Astrocyte of the spinal cord (primary cell): Measurements from ENCODE around the gene SRA1.

ENCODE experiments used
- DNase-seq: peaks from one replicate; pipeline ENCODE4 v3.0.0; 2011; ENCODE audit warnings: low read depth, low spot score
- H3K4me3 ChIP-seq: 2 replicates; pipeline ENCODE4 v1.5.1; 2011; ENCODE audit warnings: low read depth, mild to moderate bottlenecking, low read length, moderate library complexity
- in situ Hi-C: cut with HindIII; loops from 2 replicates; pipeline ENCODE4 v1.10.0; 2017; ENCODE audit warnings: low sequenced_read_pairs
- TF ChIP-seq, protein P1 (sequence below): IDR thresholded peaks from 2 replicates; pipeline ENCODE4 v1.5.1; 2012; ENCODE audit warnings: low read depth, mild to moderate bottlenecking, low read length, inconsistent platforms

SRA1 gene

GRCh38 chr5:140561753-140562523 is 4.7 kb upstream of the SRA1 start:
- H3K4me3 ChIP-seq, result no peak overlapping the region
- in situ Hi-C loops, result no loop called here
- DNase-seq, result no peak
- TF ChIP-seq, protein P1, sequence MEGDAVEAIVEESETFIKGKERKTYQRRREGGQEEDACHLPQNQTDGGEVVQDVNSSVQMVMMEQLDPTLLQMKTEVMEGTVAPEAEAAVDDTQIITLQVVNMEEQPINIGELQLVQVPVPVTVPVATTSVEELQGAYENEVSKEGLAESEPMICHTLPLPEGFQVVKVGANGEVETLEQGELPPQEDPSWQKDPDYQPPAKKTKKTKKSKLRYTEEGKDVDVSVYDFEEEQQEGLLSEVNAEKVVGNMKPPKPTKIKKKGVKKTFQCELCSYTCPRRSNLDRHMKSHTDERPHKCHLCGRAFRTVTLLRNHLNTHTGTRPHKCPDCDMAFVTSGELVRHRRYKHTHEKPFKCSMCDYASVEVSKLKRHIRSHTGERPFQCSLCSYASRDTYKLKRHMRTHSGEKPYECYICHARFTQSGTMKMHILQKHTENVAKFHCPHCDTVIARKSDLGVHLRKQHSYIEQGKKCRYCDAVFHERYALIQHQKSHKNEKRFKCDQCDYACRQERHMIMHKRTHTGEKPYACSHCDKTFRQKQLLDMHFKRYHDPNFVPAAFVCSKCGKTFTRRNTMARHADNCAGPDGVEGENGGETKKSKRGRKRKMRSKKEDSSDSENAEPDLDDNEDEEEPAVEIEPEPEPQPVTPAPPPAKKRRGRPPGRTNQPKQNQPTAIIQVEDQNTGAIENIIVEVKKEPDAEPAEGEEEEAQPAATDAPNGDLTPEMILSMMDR, result no peak

DNA sequence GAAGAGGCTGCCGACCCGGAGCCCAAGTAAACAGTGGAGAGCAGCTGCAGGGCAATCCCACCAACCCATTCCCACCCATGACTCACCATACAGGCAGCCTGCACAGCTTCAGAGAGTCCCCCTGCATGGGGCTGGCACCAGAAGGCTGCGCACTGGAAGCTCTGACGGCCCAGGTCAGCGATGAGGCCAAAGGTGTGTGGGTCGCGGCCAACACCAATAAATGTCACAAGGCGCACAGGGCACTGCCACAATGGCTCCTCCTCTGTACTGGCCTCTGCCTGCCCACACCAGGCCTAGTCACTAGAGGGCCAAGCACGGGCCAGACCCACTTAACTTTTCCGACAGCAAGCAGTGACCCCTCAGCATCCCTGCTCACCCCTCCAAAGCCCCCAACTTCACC is 3.0 kb upstream of the SRA1 start:
- TF ChIP-seq, protein P1, result no peak
- DNase-seq, result no peak
- no peak overlapping the region for H3K4me3 ChIP-seq
- in situ Hi-C loops, result no loop called here

DNA sequence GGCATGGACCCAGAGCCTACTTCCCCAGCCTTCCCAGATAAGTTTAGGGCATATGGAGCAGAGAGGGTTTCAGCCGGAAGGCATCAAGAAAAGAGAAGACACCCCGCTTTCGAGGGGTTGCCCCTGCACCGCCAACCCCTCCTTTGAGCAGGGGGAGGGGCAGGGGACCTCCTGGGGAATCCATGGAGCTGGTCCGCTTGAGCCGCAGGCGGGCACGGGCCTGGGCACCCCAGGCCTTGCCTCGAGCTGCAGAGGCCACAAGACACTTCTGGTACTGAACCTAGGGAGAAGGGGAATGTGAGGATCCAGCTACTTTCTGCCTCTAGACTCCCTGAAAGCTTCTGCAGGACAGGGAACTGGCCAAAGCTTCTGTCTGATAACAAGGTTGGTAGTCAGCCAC is 1.3 kb upstream of the SRA1 start:
- no peak overlapping the region for H3K4me3 ChIP-seq
- TF ChIP-seq, protein P1, result no peak
- in situ Hi-C loops, result no loop called here
- DNase-seq, result no peak

DNA sequence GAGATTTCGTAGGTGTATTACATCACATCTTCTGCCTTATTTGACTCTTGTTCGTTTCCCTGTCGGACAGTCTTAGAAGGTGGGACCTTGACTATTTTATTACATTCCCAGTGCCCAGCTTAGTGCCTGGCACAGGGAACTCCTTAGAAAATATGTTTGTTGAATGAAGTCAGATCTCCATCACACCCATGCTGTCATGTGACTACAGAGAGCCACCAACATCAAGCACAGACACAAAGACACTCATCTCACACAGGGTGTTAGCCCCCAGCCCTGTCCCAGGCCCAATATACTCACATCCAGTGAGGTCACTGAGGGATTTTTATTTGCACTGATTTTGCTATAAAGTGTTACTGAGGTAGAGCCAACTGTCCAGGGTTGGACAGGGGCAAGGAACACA is 692 bp upstream of the SRA1 start:
- in situ Hi-C loops, result no loop called here
- DNase-seq, result no peak
- TF ChIP-seq, protein P1, result no peak
- H3K4me3 ChIP-seq, result no peak overlapping the region

DNA sequence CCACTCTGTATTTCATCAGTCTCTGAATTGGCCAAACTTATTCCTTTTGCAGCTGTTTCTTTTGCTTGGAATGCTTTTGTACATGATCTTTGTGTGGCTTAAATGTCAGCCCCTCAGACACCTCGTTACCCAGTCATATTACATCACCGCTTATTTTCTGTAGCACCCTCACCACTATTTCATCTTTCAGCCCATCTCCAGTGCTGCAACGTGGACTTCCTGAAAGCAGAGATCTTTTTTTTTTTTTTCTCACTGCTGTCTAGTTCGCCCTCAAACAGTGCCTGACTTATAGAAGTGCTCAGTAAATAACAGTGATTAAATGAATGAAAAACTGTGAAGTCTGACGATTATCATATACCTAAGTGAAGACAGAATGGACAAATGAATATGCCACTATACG is 835 bp downstream of the SRA1 start:
- in situ Hi-C loops, result no loop called here
- DNase-seq, result no peak
- TF ChIP-seq, protein P1, result no peak
- peak overlapping the region; percentile 90 for H3K4me3 ChIP-seq

DNA sequence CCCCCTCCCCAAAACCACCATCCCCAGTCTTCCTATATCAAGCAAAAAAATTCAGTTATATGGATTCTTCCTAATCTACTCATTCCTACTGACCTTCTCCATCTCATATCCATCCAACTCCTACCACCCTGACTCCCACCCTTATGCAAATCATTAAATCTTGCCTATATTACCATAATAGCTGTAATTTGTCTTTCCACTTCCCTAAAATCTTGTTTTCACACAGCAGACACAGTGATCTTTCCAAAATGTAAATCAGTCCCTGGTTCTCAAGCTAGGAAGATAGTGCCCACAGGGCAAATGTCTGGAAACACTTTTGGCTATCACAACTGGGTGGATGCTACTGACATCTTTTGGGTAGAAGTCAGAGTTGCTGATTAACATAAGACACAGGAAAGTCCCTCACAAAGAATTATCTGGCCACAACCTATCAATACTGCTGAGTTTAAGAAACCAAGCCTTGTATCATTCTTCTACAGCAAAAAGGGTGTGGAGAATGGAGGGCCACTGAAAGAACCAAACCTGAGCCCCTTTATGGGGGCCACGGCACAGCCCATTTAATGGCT is 1.4 kb downstream of the SRA1 start:
- in situ Hi-C loops, result no loop called here
- TF ChIP-seq, protein P1, result no peak
- DNase-seq, result no peak
- peak overlapping the region; percentile 90 for H3K4me3 ChIP-seq
